Measurements from ENCODE around the gene KRTAP4-8. TPM values are rescaled to one million over a fixed set of nuclear protein-coding genes. Genes with fewer than 3 reads are reported as not detected.
"Not testable (repeated sequence)": the region's sequence is repeated elsewhere in the genome, so short reads cannot be mapped to it uniquely, and the experiment has no call there.

The KRTAP4-8 gene
- total and polyA plus RNA-seq, 2 donors from 2014 or later, result not detected

- TF ChIP-seq CTCF (IDR thresholded peaks at IDR 0.05; ENCODE audit: borderline replicate concordance, extremely low read depth, insufficient read depth), result no peak
- H3K9ac ChIP-seq (ENCODE audit: low read length in 3 of 3), result no peak within 1 kb of the TSS
- no peaks in the 10 kb centered on the region for H3K27me3 ChIP-seq (ENCODE audit: control insufficient read depth, insufficient read depth, low read length)
- no peaks in the 10 kb centered on the region for H3K36me3 ChIP-seq (ENCODE audit: control insufficient read depth in 2 of 3, insufficient read depth in 3 of 3, low read length in 3 of 3)
- no peak for DNase-seq
- no peaks in the 10 kb centered on the region for H3K4me1 ChIP-seq (ENCODE audit: control insufficient read depth in 2 of 3, insufficient read depth in 2 of 3, low read depth in 1 of 3, low read length in 3 of 3)
- H3K4me3 ChIP-seq (ENCODE audit: low read length in 3 of 3), result no peak within 1 kb of the TSS
- intact Hi-C loops (cut with DNase I), result no loop called here
- no peaks in the 10 kb centered on the region for H3K9me3 ChIP-seq (ENCODE audit: control insufficient read depth in 2 of 3, insufficient read depth in 1 of 3, low read length in 3 of 3)
- H3K27ac ChIP-seq (ENCODE audit: low read depth in 2 of 2, low read length in 2 of 2), result no peak within 1 kb of the TSS
- FAIRE-seq, result no peak
Observed at GRCh38 chr17:41101586-41102259, 3.8 kb upstream of the KRTAP4-8 start, which contains the start of gene KRTAP4-16. Gene KRTAP4-16, minus strand, starts transcription at chr17:41102209. Its CDS starts 0 bp downstream, at chr17:41102209.

GRCh38 chr17:41099682-41100480, 1.9 kb upstream of the KRTAP4-8 start:
- H3K4me1 ChIP-seq (ENCODE audit: control insufficient read depth in 2 of 3, insufficient read depth in 2 of 3, low read depth in 1 of 3, low read length in 3 of 3); intact Hi-C loops (cut with DNase I); H3K36me3 ChIP-seq (ENCODE audit: control insufficient read depth in 2 of 3, insufficient read depth in 3 of 3, low read length in 3 of 3); H3K9me3 ChIP-seq (ENCODE audit: control insufficient read depth in 2 of 3, insufficient read depth in 1 of 3, low read length in 3 of 3); H3K27me3 ChIP-seq (ENCODE audit: control insufficient read depth, insufficient read depth, low read length); H3K4me3 ChIP-seq (ENCODE audit: low read length in 3 of 3); DNase-seq; H3K27ac ChIP-seq (ENCODE audit: low read depth in 2 of 2, low read length in 2 of 2); FAIRE-seq; H3K9ac ChIP-seq (ENCODE audit: low read length in 3 of 3): not testable (repeated sequence)

GRCh38 chr17:41098481-41098880, 539 bp upstream of the KRTAP4-8 start:
- H3K36me3 ChIP-seq (ENCODE audit: control insufficient read depth in 2 of 3, insufficient read depth in 3 of 3, low read length in 3 of 3), result no peaks in the 10 kb centered on the region
- no peak overlapping the region for H3K4me3 ChIP-seq (ENCODE audit: low read length in 3 of 3)
- DNase-seq (no peak), FAIRE-seq (no peak)
- H3K4me1 ChIP-seq (ENCODE audit: control insufficient read depth in 2 of 3, insufficient read depth in 2 of 3, low read depth in 1 of 3, low read length in 3 of 3), result no peaks in the 10 kb centered on the region
- H3K9ac ChIP-seq (ENCODE audit: low read length in 3 of 3), result no peak overlapping the region
- no peaks in the 10 kb centered on the region for H3K9me3 ChIP-seq (ENCODE audit: control insufficient read depth in 2 of 3, insufficient read depth in 1 of 3, low read length in 3 of 3)
- H3K27ac ChIP-seq (ENCODE audit: low read depth in 2 of 2, low read length in 2 of 2), result no peak overlapping the region
- intact Hi-C loops (cut with DNase I), result no loop called here
- TF ChIP-seq CTCF (IDR thresholded peaks at IDR 0.05; ENCODE audit: borderline replicate concordance, extremely low read depth, insufficient read depth), result no peak
- H3K27me3 ChIP-seq (ENCODE audit: control insufficient read depth, insufficient read depth, low read length), result no peaks in the 10 kb centered on the region

GRCh38 chr17:41096055-41096454, 1.9 kb downstream of the KRTAP4-8 start:
- DNase-seq (no peak), FAIRE-seq (no peak)
- Histone ChIP-seq H3K4me3 (ENCODE audit: low read length in 3 of 3) (no peak overlapping the region), H3K36me3 (ENCODE audit: control insufficient read depth in 2 of 3, insufficient read depth in 3 of 3, low read length in 3 of 3) (no peaks in the 10 kb centered on the region), H3K4me1 (ENCODE audit: control insufficient read depth in 2 of 3, insufficient read depth in 2 of 3, low read depth in 1 of 3, low read length in 3 of 3) (no peaks in the 10 kb centered on the region), H3K27me3 (ENCODE audit: control insufficient read depth, insufficient read depth, low read length) (no peaks in the 10 kb centered on the region), H3K27ac (ENCODE audit: low read depth in 2 of 2, low read length in 2 of 2) (no peak overlapping the region), H3K9ac (ENCODE audit: low read length in 3 of 3) (no peak overlapping the region), H3K9me3 (ENCODE audit: control insufficient read depth in 2 of 3, insufficient read depth in 1 of 3, low read length in 3 of 3) (no peaks in the 10 kb centered on the region)
- no peak for TF ChIP-seq CTCF (IDR thresholded peaks at IDR 0.05; ENCODE audit: borderline replicate concordance, extremely low read depth, insufficient read depth)
- intact Hi-C loops (cut with DNase I), result no loop called here

- DNase-seq; H3K36me3 ChIP-seq (ENCODE audit: control insufficient read depth in 2 of 3, insufficient read depth in 3 of 3, low read length in 3 of 3); intact Hi-C loops (cut with DNase I); H3K9me3 ChIP-seq (ENCODE audit: control insufficient read depth in 2 of 3, insufficient read depth in 1 of 3, low read length in 3 of 3); H3K27ac ChIP-seq (ENCODE audit: low read depth in 2 of 2, low read length in 2 of 2); H3K4me3 ChIP-seq (ENCODE audit: low read length in 3 of 3); H3K27me3 ChIP-seq (ENCODE audit: control insufficient read depth, insufficient read depth, low read length); FAIRE-seq; H3K4me1 ChIP-seq (ENCODE audit: control insufficient read depth in 2 of 3, insufficient read depth in 2 of 3, low read depth in 1 of 3, low read length in 3 of 3); H3K9ac ChIP-seq (ENCODE audit: low read length in 3 of 3): not testable (repeated sequence)
Observed at GRCh38 chr17:41088760-41089352, 9.1 kb downstream of the KRTAP4-8 start.

All from kidney (tissue), 14 donors.